ENCODE data around the gene AGO1. TPM values are rescaled to one million over a fixed set of nuclear protein-coding genes. Genes with fewer than 3 reads are reported as not detected.
A peak's percentile ranks its signal among the peaks of the same experiment; 100 is the strongest.

The AGO1 gene
- total RNA-seq, 2 experiments from 2014 or later = 20.8 to 21.0 TPM

DNA sequence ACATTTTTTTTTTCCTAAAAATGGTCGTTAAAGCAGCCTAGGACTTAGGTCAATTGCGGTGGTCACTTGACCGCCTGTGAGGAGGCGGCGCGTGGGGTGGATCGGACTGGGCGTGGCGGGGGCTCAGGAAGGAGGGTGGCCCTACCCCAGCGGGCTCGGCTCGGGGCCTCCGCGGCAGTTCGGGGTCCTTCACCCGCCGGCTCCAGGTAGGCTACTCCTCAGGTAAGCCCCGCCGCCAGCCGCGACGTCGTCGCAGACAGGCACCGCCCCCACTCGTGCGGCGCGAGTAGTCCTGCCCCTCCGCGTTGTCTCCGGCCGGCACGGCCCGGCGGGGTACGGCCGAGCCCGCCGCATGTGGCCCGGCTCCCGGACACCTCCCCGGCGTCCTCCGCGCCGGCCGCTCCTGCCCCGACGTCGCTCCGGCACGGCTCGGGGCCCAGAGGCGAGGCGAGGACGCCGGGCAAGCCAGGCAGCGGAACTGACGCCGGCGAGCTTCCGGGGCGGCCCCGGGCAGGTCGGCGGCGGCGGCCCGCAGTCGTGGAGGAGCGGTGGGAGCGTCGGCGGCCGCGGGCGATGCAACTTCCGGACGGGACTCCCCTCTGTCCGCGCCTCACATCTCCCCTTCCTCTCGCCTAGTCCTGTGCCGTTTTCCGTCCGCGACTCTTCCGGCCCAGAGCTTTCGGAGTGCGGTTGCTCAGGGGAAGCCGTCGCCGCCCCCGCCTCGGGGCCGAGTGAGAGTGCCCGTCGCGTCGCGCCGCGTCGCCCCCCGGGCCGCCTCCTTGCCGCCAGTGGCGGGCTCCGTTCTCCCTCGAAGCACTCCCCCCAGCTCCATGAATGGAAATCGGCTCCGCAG, 47.8 kb downstream of the AGO1 start, which contains the start of gene AGO3:
AGO3 (plus strand) TSS at position 513 of the 853 bp plus-strand sequence; CDS start at position 835, 322 bp downstream.
- Mint-ChIP-seq H3K4me3 (peak within 1 kb of the TSS; percentile 94), H3K27me3 (no peaks in the 10 kb centered on the region), H3K36me3 (ENCODE audit: low read depth) (no peaks in the 10 kb centered on the region), H3K4me1 (peaks cover 30% of the 10 kb centered on the region), H3K27ac (peak within 1 kb of the TSS; percentile 93), H3K9me3 (no peaks in the 10 kb centered on the region)
- POLR2A ChIA-PET = interaction anchor here (0.7 to 3.5 kb wide), 22 partner anchors 9 to 456 kb away, joined by 3 to 58 read pairs (median 5); partner anchors contain the start of genes ADPRS, AGO1, CLSPN and TEKT2
- CTCF ChIA-PET = interaction anchor here (0.5 to 2.7 kb wide), 4 partner anchors 13 to 161 kb away, joined by 3 to 21 read pairs (median 3); partner anchors contain the start of genes AGO1 and CLSPN
- DNase-seq = peak; percentile 88

DNA sequence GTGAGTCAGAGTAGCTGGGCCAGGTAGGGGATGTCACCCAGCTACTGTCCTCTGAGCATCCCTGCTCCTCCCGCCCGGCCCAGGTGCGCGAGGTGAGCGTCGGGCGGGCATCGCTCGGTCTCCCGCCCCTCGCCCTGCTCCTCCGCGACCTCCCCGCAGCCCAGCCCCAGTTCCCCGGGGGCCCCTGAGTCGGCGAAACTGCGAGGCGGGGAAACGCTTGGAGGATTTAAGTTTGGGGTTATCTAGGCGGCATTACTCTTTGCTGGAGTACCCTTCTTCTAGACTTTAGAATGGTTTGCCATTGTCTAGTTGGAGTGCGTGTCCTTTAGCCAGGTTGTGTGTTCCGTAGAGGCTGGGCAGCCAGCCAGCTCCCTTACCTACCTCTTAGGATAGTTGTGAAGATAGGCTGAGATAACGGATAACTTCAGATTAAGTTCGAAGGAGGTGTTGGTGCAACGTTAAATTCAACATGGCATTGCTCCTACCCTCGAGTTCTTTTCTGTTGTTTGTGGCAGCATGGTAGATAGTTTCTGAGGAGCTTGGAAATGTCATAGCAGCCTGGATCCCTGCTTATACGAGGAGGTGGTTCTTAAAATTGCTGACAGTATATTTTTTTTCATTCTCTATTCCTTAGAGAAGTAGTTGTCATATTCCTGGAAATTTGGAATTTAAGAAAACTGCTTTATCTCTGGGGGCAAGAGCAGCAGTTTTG, 48.6 kb downstream of the AGO1 start:
- no peaks in the 10 kb centered on the region for H3K27me3 Mint-ChIP-seq
- DNase-seq = no peak
- H3K9me3 Mint-ChIP-seq = no peaks in the 10 kb centered on the region
- H3K4me1 Mint-ChIP-seq = peaks cover 36% of the 10 kb centered on the region
- H3K4me3 Mint-ChIP-seq = peak overlapping the region; percentile 94
- ChIA-PET CTCF (interaction anchor here (0.5 to 2.7 kb wide), 5 partner anchors 12 to 162 kb away, joined by 3 to 21 read pairs (median 3); partner anchors contain the start of genes AGO1 and CLSPN), POLR2A (interaction anchor here (0.8 to 3.5 kb wide), 20 partner anchors 8 to 455 kb away, joined by 3 to 58 read pairs (median 5); partner anchors contain the start of genes ADPRS, AGO1, CLSPN and TEKT2)
- H3K27ac Mint-ChIP-seq = peak overlapping the region; percentile 86
- no peaks in the 10 kb centered on the region for H3K36me3 Mint-ChIP-seq (ENCODE audit: low read depth)

DNA sequence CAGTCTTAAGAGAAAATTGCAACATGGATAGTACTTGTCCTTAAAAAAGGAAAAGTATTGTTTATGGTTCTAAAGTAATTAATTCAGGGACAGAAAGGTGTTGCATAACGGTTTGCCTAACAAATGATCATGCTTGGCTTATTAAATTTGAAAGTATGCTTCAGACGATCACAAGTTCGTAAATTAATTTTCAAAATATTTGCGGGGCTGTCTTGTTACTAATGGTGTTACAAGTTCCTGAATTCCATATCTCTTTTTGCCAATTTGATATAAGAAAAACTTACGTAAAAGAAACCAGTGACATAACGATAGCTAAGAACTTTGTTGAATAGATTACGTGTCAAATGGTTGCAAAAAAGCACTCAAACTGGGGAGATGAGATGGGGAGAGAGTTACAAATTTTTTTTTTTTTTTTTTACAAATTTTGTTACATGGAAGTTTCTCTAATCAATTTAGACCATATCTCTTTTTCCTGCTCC, 49.2 kb downstream of the AGO1 start:
- H3K9me3 Mint-ChIP-seq = no peaks in the 10 kb centered on the region
- POLR2A ChIA-PET = interaction anchor here (1.4 to 3.5 kb wide), 9 partner anchors 11 to 228 kb away, joined by 4 to 58 read pairs (median 9); partner anchors contain the start of genes ADPRS, AGO1 and CLSPN
- DNase-seq = no peak
- H3K27me3 Mint-ChIP-seq = no peaks in the 10 kb centered on the region
- no peaks in the 10 kb centered on the region for H3K36me3 Mint-ChIP-seq (ENCODE audit: low read depth)
- no peak overlapping the region for H3K27ac Mint-ChIP-seq
- CTCF ChIA-PET = interaction anchor here (0.7 to 2.7 kb wide), 4 partner anchors 50 to 157 kb away, joined by 3 to 21 read pairs (median 4); partner anchors contain the start of genes ADPRS and AGO1
- peaks cover 36% of the 10 kb centered on the region for H3K4me1 Mint-ChIP-seq
- H3K4me3 Mint-ChIP-seq = peak overlapping the region; percentile 94

DNA sequence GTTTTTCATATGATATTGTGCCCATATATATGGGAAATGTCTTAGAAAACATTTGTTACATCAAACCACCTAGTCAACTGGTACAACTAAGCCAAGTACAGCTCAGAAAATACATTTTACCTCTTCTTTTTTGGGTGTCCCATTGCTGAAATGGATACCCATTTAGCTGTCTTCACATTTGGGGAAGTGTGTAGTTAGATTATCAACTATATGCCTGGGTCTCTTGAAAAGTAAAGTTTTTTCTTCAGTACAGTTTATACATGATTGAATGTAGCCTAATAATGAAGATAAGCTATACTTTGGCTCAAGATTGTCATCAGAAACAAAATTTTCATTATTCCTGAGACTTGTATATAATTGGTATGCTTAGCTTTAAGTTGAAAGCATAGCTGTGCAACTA, 49.9 kb downstream of the AGO1 start:
- H3K27ac Mint-ChIP-seq = no peak overlapping the region
- CTCF ChIA-PET = interaction anchor here (1.0 to 2.7 kb wide), 3 partner anchors 51 to 167 kb away, joined by 3 to 21 read pairs (median 4); partner anchors contain the start of genes ADPRS and AGO1
- H3K36me3 Mint-ChIP-seq (ENCODE audit: low read depth) = no peaks in the 10 kb centered on the region
- no peaks in the 10 kb centered on the region for H3K9me3 Mint-ChIP-seq
- DNase-seq = no peak
- no peaks in the 10 kb centered on the region for H3K27me3 Mint-ChIP-seq
- H3K4me1 Mint-ChIP-seq = peaks cover 36% of the 10 kb centered on the region
- H3K4me3 Mint-ChIP-seq = no peak overlapping the region
- POLR2A ChIA-PET = interaction anchor here (3.5 kb wide), 1 partner anchor 10 kb away, joined by 58 read pairs; no protein-coding TSS in a partner anchor

DNA sequence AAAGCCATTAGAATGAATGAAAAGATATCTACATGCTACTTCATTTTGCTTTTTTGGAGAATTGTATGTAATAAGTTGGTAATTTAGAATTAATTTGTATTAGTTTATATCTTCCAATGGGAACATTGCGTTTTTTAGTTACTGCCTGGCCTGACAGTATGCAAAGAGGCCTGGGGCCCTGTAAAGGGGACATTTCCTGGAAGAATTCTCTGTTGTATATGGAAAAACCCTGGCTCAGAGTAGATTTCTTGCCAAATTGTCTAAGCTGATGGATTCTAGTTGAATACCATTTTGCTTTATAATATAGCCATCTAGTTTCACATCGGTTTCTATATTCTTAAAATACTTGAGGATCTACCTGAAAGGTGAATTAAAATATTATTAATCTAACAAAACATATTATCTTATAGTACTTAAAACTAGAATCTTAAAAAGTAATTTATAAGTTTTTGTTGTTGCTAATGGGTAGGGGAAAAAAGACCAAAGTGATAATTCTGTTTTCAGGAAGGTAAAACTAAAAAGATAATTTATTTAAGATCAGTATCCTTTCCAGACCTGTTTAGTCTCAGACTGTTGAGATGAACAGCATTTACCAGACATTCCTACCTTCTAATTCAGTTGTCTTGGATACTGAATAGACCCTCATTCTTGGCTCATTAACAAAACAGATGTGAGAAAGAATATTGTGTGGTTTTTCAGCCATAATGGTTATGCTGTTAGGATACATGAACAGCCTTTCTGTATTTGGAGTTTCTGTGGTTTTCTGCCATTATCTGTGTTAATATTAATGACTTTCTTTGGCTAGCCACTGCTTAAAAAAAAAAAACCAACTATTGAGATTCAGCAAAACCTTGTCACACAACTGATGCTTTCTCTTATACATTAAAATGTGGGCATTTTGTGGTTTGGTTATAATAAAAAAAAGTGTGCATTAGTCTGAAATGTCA, 52.7 kb downstream of the AGO1 start:
- Mint-ChIP-seq H3K4me3 (no peak overlapping the region), H3K4me1 (peaks cover 30% of the 10 kb centered on the region), H3K9me3 (no peaks in the 10 kb centered on the region), H3K27ac (no peak overlapping the region), H3K36me3 (ENCODE audit: low read depth) (peaks cover 2% of the 10 kb centered on the region), H3K27me3 (no peaks in the 10 kb centered on the region)
- POLR2A ChIA-PET = no interaction called here
- no peak for DNase-seq
- CTCF ChIA-PET = no interaction called here

DNA sequence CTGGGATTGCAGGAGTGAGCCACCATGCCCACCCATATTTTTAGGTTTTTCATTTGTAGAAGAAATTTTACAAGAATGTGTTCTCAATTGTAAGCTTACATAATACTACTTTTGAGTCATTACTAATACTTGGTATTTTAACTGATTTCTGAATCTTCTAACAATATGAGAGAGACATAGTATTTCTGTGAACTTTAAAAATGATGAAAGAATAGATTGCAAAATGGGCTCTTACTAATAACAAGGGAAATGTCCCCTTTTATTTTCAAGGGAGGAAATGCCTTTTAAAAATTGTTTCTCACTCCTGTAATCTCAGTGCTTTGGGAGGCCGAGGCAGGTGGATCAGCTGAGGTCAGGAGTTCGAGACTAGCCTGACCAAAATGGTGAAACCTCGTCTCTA, 53.8 kb downstream of the AGO1 start:
- Mint-ChIP-seq H3K9me3 (no peaks in the 10 kb centered on the region), H3K27me3 (no peaks in the 10 kb centered on the region), H3K36me3 (ENCODE audit: low read depth) (peaks cover 5% of the 10 kb centered on the region), H3K4me1 (peaks cover 35% of the 10 kb centered on the region), H3K4me3 (no peak overlapping the region), H3K27ac (no peak overlapping the region)
- ChIA-PET CTCF (no interaction called here), POLR2A (no interaction called here)
- no peak for DNase-seq

DNA sequence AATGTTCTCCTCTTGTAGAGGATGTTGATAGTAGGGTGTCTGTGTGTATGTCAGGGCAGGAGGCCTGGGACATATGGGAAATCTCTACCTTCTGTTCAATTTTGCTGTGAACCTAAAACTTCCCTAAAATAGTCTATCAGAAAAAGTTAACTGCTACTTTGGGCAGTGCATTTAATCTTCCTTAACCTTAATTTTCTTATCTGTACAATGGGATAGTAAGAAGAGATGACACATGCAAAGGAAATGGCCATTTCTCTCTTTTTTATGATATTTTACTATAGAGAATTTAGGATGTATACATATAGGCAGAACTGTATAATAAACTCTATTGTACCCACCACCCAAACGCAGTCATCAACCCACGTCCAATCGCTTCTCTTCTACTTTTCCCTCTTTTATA, 56.5 kb downstream of the AGO1 start:
- H3K27me3 Mint-ChIP-seq = no peaks in the 10 kb centered on the region
- no peak overlapping the region for H3K27ac Mint-ChIP-seq
- no peak overlapping the region for H3K4me3 Mint-ChIP-seq
- ChIA-PET CTCF (no interaction called here), POLR2A (interaction anchor here (1.2 kb wide), 1 partner anchor 8 kb away, joined by 4 read pairs; the partner anchor contains the start of gene AGO3)
- H3K4me1 Mint-ChIP-seq = peaks cover 35% of the 10 kb centered on the region
- no peak for DNase-seq
- H3K36me3 Mint-ChIP-seq (ENCODE audit: low read depth) = peaks cover 5% of the 10 kb centered on the region
- no peaks in the 10 kb centered on the region for H3K9me3 Mint-ChIP-seq

DNA sequence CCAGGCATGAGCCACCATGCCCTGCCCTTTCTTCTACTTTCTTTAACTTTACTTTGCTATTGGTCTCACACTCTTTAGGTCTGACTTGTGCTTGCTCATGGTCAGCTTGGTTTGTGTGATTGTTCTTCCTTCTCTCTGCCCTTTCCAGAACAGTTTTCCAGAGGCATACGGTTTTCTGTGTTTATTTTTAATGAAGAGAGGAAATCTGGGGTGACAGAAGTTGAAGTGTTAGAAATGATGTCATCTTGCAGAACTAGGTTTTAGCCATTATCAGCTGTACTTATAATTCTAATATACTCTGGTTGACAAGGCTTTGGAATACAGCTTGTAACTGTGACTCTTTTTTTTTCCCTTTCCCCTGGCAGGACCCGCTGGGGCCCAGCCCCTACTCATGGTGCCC, 62.3 kb downstream of the AGO1 start:
- Mint-ChIP-seq H3K9me3 (no peaks in the 10 kb centered on the region), H3K36me3 (ENCODE audit: low read depth) (peaks cover 24% of the 10 kb centered on the region), H3K4me3 (no peak overlapping the region), H3K27me3 (no peaks in the 10 kb centered on the region), H3K27ac (no peak overlapping the region), H3K4me1 (peaks cover 45% of the 10 kb centered on the region)
- no peak for DNase-seq
- CTCF ChIA-PET = interaction anchor here (0.7 kb wide), 1 partner anchor 51 kb away, joined by 3 read pairs; no protein-coding TSS in a partner anchor
- POLR2A ChIA-PET = interaction anchor here (4.7 kb wide), 1 partner anchor 14 kb away, joined by 58 read pairs; the partner anchor contains the start of gene AGO3

DNA sequence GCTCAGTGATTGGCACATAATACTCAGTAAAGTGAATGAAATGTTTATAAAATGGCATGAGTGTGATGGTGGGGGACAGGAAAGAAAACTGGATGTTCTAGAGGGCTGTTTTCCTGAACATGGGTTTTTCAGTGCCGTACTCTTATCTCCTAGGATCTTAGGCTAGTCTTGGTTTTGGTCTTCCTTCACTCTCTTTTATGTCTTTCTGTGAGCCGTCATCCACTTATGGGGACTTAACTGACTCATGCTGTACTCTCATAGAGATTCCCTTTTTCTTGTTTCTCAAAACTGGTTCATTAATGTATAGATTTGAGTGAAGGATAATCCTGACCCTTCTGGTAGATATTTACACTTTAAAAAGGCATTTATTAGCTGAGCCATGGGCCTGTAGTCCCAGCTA, 64.5 kb downstream of the AGO1 start:
- H3K9me3 Mint-ChIP-seq = no peaks in the 10 kb centered on the region
- CTCF ChIA-PET = no interaction called here
- no peak overlapping the region for H3K27ac Mint-ChIP-seq

DNA sequence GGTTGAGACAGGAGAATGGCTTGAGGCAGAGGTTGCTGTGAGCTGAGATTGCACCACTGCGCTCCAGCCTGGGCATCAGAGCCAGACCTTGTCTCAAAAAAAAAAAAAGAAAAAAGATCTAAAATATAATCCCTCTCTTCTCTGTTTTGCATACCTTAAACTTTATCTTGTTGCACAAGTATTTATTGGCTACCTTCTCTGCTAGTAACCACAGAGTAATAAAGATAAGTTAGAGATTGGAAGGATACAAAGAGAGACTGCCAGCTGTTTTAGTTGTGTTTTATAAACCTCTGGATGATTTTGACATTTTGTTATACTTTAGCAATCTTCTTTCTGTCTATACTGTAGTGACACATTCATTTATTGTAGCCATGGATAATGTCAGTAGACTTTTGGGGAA, 75.5 kb downstream of the AGO1 start:
- no peaks in the 10 kb centered on the region for H3K27me3 Mint-ChIP-seq
- no peak overlapping the region for H3K4me3 Mint-ChIP-seq
- no peaks in the 10 kb centered on the region for H3K9me3 Mint-ChIP-seq
- H3K4me1 Mint-ChIP-seq = no peaks in the 10 kb centered on the region
- DNase-seq = no peak
- ChIA-PET POLR2A (interaction anchor here (0.7 kb wide), 1 partner anchor 28 kb away, joined by 5 read pairs; the partner anchor contains the start of gene AGO3), CTCF (no interaction called here)
- H3K36me3 Mint-ChIP-seq (ENCODE audit: low read depth) = peaks cover 3% of the 10 kb centered on the region
- no peak overlapping the region for H3K27ac Mint-ChIP-seq

More for the DNA sequence above, 64.5 kb downstream of the AGO1 start:
- DNase-seq = no peak
- POLR2A ChIA-PET = interaction anchor here (1.0 kb wide), 1 partner anchor 16 kb away, joined by 4 read pairs; the partner anchor contains the start of gene AGO3
- H3K4me1 Mint-ChIP-seq = peaks cover 33% of the 10 kb centered on the region
- no peaks in the 10 kb centered on the region for H3K27me3 Mint-ChIP-seq
- peaks cover 19% of the 10 kb centered on the region for H3K36me3 Mint-ChIP-seq (ENCODE audit: low read depth)
- H3K4me3 Mint-ChIP-seq = no peak overlapping the region

DNA sequence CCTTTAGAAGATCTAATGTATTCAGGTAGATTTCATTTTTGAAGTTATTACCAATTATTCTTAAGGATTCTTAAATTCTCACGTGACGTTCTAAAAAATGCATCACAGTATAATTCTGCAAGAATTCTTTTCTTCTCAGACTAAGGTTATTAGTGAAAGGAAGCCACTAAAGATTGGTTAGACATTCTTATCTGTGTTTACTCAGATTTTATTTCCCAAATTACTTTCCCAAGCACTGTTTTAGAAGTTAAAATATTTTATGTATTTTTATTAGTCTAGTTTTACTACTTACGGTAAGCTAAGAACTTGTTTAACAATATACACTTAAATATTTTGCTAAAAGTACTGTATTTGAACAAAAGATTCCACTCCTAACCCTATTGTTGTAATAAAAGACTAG, 76.3 kb downstream of the AGO1 start:
- H3K4me1 Mint-ChIP-seq = no peaks in the 10 kb centered on the region
- no peaks in the 10 kb centered on the region for H3K9me3 Mint-ChIP-seq
- CTCF ChIA-PET = no interaction called here
- no peak for DNase-seq
- H3K27me3 Mint-ChIP-seq = no peaks in the 10 kb centered on the region
- no peak overlapping the region for H3K27ac Mint-ChIP-seq
- POLR2A ChIA-PET = no interaction called here
- H3K36me3 Mint-ChIP-seq (ENCODE audit: low read depth) = peaks cover 5% of the 10 kb centered on the region
- no peak overlapping the region for H3K4me3 Mint-ChIP-seq

DNA sequence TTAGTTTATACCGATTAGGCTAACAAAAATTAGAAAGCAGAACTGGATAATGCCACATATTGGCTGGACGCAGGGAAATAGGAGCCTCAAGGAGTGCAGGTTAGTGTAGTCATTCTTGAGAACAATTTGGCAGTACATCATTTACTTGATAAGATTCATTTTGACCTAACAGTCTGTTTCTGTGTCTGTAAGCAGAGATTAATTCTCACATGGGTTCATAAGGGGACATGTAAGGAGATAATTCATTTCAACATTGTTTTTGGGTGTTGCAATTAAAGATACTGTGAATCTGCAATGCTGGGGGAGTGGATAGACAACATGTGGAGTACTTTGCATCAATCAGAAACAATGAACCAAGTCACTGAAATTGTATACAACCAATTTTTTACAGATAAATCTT, 79.9 kb downstream of the AGO1 start:
- Mint-ChIP-seq H3K36me3 (ENCODE audit: low read depth) (peaks cover 9% of the 10 kb centered on the region), H3K4me1 (no peaks in the 10 kb centered on the region), H3K4me3 (no peak overlapping the region), H3K9me3 (no peaks in the 10 kb centered on the region), H3K27me3 (no peaks in the 10 kb centered on the region), H3K27ac (no peak overlapping the region)
- no peak for DNase-seq
- ChIA-PET POLR2A (no interaction called here), CTCF (no interaction called here)

All from activated CD4-positive, alpha-beta memory T cell treated with anti-CD3 and anti-CD28 coated beads, Interleukin-2, amount 10 ng/mL, durations not matched to agents 7 days and 5 days (primary cell).